ENCODE measurements around the gene SLC6A7.
"Not testable (repeated sequence)": the region's sequence is repeated elsewhere in the genome, so short reads cannot be mapped to it uniquely, and the experiment has no call there.

Gene SLC6A7

GRCh38 chr5:150245111-150245789, 55.4 kb downstream of the SLC6A7 start:
- peak; percentile 51 for DNase-seq

- DNase-seq = no peak
Measured at GRCh38 chr5:150245808-150246207, 55.9 kb downstream of the SLC6A7 start.

GRCh38 chr5:150246429-150246828, 56.6 kb downstream of the SLC6A7 start:
- DNase-seq = no peak

- DNase-seq = no peak
Measured at GRCh38 chr5:150246835-150247234, 57.0 kb downstream of the SLC6A7 start.

GRCh38 chr5:150247726-150248125, 57.9 kb downstream of the SLC6A7 start:
- DNase-seq = no peak

- not testable (repeated sequence) for DNase-seq
Measured at GRCh38 chr5:150248493-150248892, 58.6 kb downstream of the SLC6A7 start.

- DNase-seq = no peak
Measured at GRCh38 chr5:150248946-150249345, 59.1 kb downstream of the SLC6A7 start.

GRCh38 chr5:150249744-150250143, 59.9 kb downstream of the SLC6A7 start:
- DNase-seq = no peak

GRCh38 chr5:150251504-150251903, 61.6 kb downstream of the SLC6A7 start:
- DNase-seq = no peak

GRCh38 chr5:150252489-150252888, 62.6 kb downstream of the SLC6A7 start:
- no peak for DNase-seq

- DNase-seq = no peak
Measured at GRCh38 chr5:150253416-150254208, 63.8 kb downstream of the SLC6A7 start.

- no peak for DNase-seq
Measured at GRCh38 chr5:150254363-150254762, 64.5 kb downstream of the SLC6A7 start.

- DNase-seq = no peak
Measured at GRCh38 chr5:150254774-150255173, 64.9 kb downstream of the SLC6A7 start.

- no peak for DNase-seq
Measured at GRCh38 chr5:150255659-150256409, 66.0 kb downstream of the SLC6A7 start.

- DNase-seq = no peak
Measured at GRCh38 chr5:150256410-150257064, 66.7 kb downstream of the SLC6A7 start.

- DNase-seq = no peak
Measured at GRCh38 chr5:150257424-150257823, 67.6 kb downstream of the SLC6A7 start.

GRCh38 chr5:150258130-150258529, 68.3 kb downstream of the SLC6A7 start:
- no peak for DNase-seq

Data from suppressor macrophage treated with lipopolysaccharide for 4 hours (primary cell).